Measurements from ENCODE around the gene PSMD3. TPM values are rescaled to one million over a fixed set of nuclear protein-coding genes. Genes with fewer than 3 reads are reported as not detected.

The PSMD3 gene
- total RNA-seq, 1 donor from 2014 or later, result 106 TPM

- no peak for TF ChIP-seq CTCF (conservative IDR thresholded peaks at IDR 0.05; ENCODE audit: low read depth, low read length)
- no peak overlapping the region for H3K4me3 ChIP-seq (ENCODE audit: low read depth, low read length)
- no peak for DNase-seq (ENCODE audit: low read depth)
Measured at GRCh38 chr17:39960524-39961041, 20.0 kb upstream of the PSMD3 start.

- no peak for TF ChIP-seq CTCF (conservative IDR thresholded peaks at IDR 0.05; ENCODE audit: low read depth, low read length)
- no peak for DNase-seq (ENCODE audit: low read depth)
- H3K4me3 ChIP-seq (ENCODE audit: low read depth, low read length), result no peak within 1 kb of the TSS
Measured at GRCh38 chr17:39962642-39963220, 17.9 kb upstream of the PSMD3 start, which contains the start of gene GSDMA. TSS of gene GSDMA (plus strand) at chr17:39963004. CDS start at chr17:39965688, 2,684 bp downstream.

- DNase-seq (ENCODE audit: low read depth), result no peak
- no peak for TF ChIP-seq CTCF (conservative IDR thresholded peaks at IDR 0.05; ENCODE audit: low read depth, low read length)
- no peak overlapping the region for H3K4me3 ChIP-seq (ENCODE audit: low read depth, low read length)
Measured at GRCh38 chr17:39963829-39964228, 16.8 kb upstream of the PSMD3 start.

- TF ChIP-seq CTCF (conservative IDR thresholded peaks at IDR 0.05; ENCODE audit: low read depth, low read length), result no peak
- H3K4me3 ChIP-seq (ENCODE audit: low read depth, low read length), result no peak overlapping the region
- DNase-seq (ENCODE audit: low read depth), result no peak
Measured at GRCh38 chr17:39965017-39965699, 15.4 kb upstream of the PSMD3 start.

- no peak for DNase-seq (ENCODE audit: low read depth)
- no peak overlapping the region for H3K4me3 ChIP-seq (ENCODE audit: low read depth, low read length)
- no peak for TF ChIP-seq CTCF (conservative IDR thresholded peaks at IDR 0.05; ENCODE audit: low read depth, low read length)
Measured at GRCh38 chr17:39966771-39967170, 13.8 kb upstream of the PSMD3 start.

- no peak overlapping the region for H3K4me3 ChIP-seq (ENCODE audit: low read depth, low read length)
- DNase-seq (ENCODE audit: low read depth), result no peak
- no peak for TF ChIP-seq CTCF (conservative IDR thresholded peaks at IDR 0.05; ENCODE audit: low read depth, low read length)
Measured at GRCh38 chr17:39968761-39969160, 11.8 kb upstream of the PSMD3 start.
